ENCODE data around the gene BCL2L13.
"Not testable (repeated sequence)": the region's sequence is repeated elsewhere in the genome, so short reads cannot be mapped to it uniquely, and the experiment has no call there.

The BCL2L13 gene

GRCh38 chr22:17751596-17751995 is 113.0 kb downstream of the BCL2L13 start:
- in situ Hi-C loops (cut with MboI; ENCODE audit: low sequenced_read_pairs), result no loop called here

DNA sequence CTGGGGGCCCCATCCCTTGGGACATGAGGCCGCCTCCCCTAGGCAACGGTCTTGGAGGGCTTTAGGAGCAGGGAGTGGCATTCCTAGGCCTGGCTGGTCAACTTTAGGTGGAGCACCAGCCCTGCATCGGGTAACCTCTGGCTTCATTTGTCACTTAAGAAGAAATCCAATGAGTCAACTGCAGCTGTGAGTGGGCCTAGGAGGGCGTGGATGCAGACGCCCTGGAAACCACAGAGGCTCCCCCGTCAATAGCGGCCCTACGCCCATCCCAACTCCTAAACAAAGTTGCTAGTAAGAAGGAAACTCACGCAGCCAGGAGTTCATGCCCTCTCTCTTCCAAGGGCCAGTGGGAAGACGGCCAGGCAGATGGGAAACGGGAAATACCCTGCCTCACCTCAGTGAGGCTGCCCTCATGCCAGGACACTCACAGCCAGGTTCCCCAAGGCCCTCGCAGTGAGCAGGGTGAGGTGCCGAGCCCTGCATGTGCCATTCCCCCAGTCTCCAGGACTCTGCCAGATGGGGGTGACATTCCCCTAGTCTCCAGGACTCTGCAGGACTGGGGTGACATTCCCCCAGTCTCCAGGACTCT is 114.9 kb downstream of the BCL2L13 start:
- in situ Hi-C loops (cut with MboI; ENCODE audit: low sequenced_read_pairs), result no loop called here

DNA sequence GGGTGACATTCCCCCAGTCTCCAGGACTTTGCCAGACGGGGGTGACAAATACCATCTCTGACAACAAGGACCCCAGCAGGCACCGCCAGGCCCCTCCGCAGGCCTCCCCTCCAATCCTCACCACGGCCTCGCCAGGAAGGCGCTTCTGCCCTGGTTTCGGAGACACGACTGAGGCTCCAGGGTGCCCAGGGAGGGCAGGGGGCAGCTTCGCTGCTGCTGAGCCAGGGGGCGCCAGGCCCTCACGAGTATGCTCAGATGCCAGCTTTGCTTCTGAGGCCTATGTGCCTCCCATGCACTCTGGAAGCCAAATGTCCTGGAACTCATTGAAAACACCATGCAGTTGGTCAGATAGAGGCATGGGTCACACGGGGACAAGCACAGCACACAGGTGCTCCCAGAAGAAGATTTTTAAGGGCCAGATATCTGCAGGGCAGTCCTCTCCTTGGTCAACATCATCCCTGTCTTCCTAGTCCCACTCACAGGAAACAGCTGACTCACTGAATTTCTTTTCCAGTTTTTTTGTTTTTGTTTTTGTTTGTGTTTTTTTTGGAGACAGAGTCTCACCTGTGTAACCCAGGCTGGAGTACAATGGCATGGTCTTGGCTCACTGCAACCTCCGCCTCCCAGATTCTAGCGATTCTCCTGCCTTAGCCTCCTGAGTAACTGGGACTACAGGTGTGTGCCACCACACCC is 115.8 kb downstream of the BCL2L13 start:
- in situ Hi-C loops (cut with MboI; ENCODE audit: low sequenced_read_pairs), result no loop called here

DNA sequence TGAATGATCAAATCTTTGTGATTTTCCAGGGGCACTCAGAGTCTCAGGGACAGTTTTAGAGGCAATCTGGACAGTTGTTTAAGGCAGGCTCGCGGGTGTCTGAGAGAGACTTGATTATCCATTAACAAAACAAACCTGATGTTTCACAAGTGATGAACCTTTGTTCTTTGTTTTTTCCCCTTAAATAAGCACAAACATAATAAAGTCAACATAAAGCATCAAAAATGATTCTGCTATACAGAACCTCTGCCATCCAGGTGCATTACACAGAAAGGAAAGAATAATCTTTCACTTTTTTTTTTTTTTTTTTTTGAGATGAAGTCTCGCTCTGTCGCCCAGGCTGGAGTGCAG is 122.6 kb downstream of the BCL2L13 start:
- in situ Hi-C loops (cut with MboI; ENCODE audit: low sequenced_read_pairs), result no loop called here

GRCh38 chr22:17763442-17763841 is 124.9 kb downstream of the BCL2L13 start:
- in situ Hi-C loops (cut with MboI; ENCODE audit: low sequenced_read_pairs), result not testable (repeated sequence)

DNA sequence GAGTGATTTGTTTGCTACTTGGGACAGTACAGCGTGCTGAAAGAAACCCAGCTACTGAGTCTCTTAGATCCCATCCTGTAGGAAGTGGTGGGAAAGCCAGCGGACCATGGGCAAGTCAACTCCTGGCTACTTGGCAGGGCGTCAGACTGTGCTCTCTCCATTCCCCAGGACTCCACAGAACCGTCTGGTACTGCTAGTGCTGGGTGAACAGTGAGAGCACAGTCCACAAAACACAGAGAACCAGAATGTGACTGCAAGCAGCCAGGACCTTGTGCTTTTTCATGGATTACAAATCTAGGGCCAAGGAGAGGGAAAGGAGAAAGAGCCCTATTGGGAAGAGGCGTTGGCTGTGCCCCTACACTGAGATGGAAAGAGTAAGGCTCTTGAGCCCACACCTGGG is 125.5 kb downstream of the BCL2L13 start:
- in situ Hi-C loops (cut with MboI; ENCODE audit: low sequenced_read_pairs), result no loop called here

- in situ Hi-C loops (cut with MboI; ENCODE audit: low sequenced_read_pairs), result not testable (repeated sequence)
Measured at GRCh38 chr22:17764852-17765251, 126.3 kb downstream of the BCL2L13 start.

DNA sequence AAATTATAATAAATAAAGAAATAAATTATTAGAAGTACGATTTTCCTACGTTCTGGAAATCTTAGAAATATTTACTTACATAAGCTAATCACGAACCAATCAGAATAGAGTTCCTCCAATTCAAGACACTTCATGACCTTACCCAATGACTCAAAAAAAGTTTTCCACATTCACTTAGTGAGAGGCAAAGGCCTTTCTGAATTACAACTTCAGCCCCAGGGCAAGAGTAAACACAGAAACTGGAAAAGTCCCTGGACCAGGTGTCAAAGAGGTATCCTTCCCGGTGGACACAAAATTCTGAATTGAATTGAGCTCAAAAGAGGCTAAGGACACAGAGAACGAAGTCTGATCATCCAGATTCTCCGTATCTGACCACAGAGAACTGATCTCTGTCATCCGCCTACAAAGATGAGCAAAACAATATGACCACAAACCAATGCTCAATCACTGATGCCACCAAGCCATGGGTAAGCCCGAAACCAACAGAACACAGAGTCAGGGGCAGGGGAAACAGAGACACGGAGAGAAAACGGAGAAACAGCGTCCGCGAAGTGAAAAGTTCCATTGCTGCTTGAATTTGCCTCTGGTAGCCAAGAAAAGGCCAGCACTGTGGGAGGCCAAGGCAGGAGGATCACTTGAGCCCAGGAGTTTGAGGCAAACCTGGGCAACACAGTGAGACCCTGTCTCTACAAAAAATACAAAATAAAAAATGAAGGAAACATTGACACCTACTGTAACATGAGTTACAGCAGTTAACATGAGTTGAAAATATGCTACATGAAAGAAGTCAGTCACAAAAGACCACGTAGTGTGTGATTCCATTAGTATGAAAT is 128.9 kb downstream of the BCL2L13 start:
- in situ Hi-C loops (cut with MboI; ENCODE audit: low sequenced_read_pairs), result no loop called here

- in situ Hi-C loops (cut with MboI; ENCODE audit: low sequenced_read_pairs), result no loop called here
Measured at GRCh38 chr22:17769013-17769715, 130.6 kb downstream of the BCL2L13 start.

DNA sequence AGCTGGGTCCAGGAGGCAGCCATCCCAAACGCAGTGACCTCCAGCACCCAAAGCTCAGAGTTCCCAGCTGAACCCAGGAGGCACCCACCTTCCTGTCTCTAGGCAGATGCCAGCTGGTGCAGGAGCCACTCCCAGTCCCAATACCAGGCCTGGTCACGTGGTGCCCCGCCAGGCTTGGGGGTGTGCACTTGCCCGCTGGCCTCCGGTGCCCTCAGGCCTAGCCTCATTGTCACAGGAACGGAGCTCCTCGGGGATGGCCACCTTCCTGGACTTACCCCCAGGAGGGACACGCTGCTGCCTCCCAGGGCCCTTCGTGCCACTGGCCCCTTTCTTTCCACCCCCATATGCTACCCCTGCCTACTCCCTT is 131.1 kb downstream of the BCL2L13 start:
- in situ Hi-C loops (cut with MboI; ENCODE audit: low sequenced_read_pairs), result no loop called here

- in situ Hi-C loops (cut with MboI; ENCODE audit: low sequenced_read_pairs), result no loop called here
Measured at GRCh38 chr22:17770180-17771077, 131.9 kb downstream of the BCL2L13 start.

GRCh38 chr22:17772249-17772957 is 133.8 kb downstream of the BCL2L13 start:
- in situ Hi-C loops (cut with MboI; ENCODE audit: low sequenced_read_pairs), result no loop called here

GRCh38 chr22:17772958-17773605 is 134.5 kb downstream of the BCL2L13 start:
- in situ Hi-C loops (cut with MboI; ENCODE audit: low sequenced_read_pairs), result no loop called here

GRCh38 chr22:17773606-17774205 is 135.1 kb downstream of the BCL2L13 start:
- in situ Hi-C loops (cut with MboI; ENCODE audit: low sequenced_read_pairs), result no loop called here

DNA sequence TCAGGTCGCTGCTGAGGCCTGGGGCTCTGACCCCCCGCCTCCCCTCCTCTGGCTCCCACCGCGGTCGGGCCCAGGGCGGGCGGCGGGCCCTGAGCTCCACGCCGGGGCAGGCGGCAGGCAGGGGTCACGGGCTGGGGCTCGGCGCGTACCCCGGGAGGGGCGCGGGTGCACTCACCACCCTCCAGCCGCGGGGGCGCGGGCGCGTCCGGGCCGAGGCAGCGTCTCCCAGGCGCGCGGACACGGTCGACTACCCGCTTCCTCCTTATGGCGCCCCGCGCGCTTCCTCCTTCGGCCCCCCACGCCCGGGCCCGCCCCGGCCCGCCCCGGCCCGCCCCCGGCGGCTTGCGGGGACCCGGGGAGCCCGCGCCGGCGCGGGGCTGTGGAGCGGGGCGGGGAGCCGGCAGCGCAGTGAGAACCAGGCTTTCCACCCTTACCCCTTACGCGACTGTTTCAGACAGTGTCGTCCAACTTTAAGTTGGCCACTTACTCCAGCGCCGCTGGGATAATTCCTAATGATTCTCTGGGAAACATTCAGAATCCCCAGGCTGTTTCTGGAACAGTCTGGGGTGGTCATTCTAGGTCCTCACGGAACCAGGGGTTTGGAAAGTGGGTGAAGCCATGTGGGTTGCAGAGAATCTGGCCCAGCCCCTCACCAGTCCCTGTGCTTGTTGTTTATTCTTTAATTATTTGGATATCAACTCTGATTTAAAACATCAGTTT is 135.8 kb downstream of the BCL2L13 start, which contains the start of gene BID:
TSS of gene BID (minus strand) at position 264 of the 720 bp plus-strand sequence. CDS start 24,353 bp downstream, outside the sequence.
- in situ Hi-C loops (cut with MboI; ENCODE audit: low sequenced_read_pairs), result no loop called here

DNA sequence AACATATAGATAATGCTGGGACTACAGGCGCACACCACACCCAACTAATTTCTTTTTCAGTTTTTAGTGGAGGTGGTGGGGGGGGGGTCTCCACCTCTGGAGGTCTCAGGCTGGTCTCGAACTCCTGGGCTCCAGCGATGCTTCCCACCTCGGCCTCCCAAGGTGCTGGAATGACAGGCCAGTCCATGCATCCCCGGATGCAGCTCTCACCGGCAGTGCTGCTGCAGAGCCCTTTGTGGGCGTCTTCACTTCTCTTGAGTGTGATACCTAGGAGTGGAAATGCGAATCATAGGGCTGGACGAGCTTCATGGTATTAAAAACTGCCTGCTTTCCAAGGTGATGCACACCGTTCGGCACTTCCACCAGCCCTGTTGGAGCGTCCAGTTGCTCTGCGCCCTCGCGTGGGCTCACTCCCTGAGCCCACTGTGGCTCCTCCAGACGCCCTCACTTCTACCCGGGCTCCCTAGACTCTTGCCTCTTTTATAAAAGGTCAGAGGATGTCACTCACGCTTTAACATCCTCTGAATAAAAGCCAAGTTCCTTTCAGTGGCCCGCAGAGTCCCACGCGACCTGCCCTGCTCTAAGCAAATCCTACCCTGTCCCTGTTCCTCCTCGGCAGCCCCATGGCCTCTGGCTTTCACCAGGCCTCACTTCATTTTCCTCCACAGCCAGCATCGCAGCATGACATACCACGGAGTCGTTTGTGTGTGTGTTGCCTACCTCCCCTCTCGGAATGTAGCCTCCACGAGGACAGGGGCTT is 136.5 kb downstream of the BCL2L13 start:
- in situ Hi-C loops (cut with MboI; ENCODE audit: low sequenced_read_pairs), result no loop called here

GRCh38 chr22:17775781-17776465 is 137.4 kb downstream of the BCL2L13 start:
- in situ Hi-C loops (cut with MboI; ENCODE audit: low sequenced_read_pairs), result no loop called here

Measured in HL-60/S4 treated with retinoic acid at 250 ng/mL for 4 days and 3 days (cell line).